Esophagus (tissue), 2 donors: ENCODE measurements around the gene MRPS35. TPM values are rescaled to one million over a fixed set of nuclear protein-coding genes. Genes with fewer than 3 reads are reported as not detected.
A peak's percentile ranks its signal among the peaks of the same experiment; 100 is the strongest.

Source experiments
- H3K27ac ChIP-seq, 2 donors: one replicate each; pipeline ENCODE4 v1.5.1; 2013; ENCODE audit warnings: low read depth in 2 of 2, mild to moderate bottlenecking in 2 of 2, inconsistent platforms in 1 of 2, low read length in 1 of 2, moderate library complexity in 1 of 2
- H3K27me3 ChIP-seq, 2 donors: one replicate each; pipeline ENCODE4 v1.6.1; 2013; ENCODE audit warnings: low read length in 2 of 2, control low read depth in 1 of 2, mild to moderate bottlenecking in 1 of 2; ENCODE audit not compliant: insufficient read depth in 2 of 2, control insufficient read depth in 1 of 2
- H3K36me3 ChIP-seq, 2 donors: one replicate each; pipeline ENCODE4 v1.6.1; 2013; ENCODE audit warnings: low read length in 1 of 2; ENCODE audit not compliant: control insufficient read depth in 2 of 2, insufficient read depth in 2 of 2
- H3K4me1 ChIP-seq, 2 donors: one replicate each; pipeline ENCODE4 v1.6.1; 2013; ENCODE audit warnings: low read length in 1 of 2; ENCODE audit not compliant: control insufficient read depth in 2 of 2, insufficient read depth in 2 of 2
- H3K4me3 ChIP-seq, 2 donors: one replicate each; pipeline ENCODE4 v1.5.1; 2013; ENCODE audit warnings: low read length in 2 of 2, mild to moderate bottlenecking in 2 of 2, low read depth in 1 of 2, moderate library complexity in 1 of 2
- H3K9me3 ChIP-seq, 2 donors: one replicate each; pipeline ENCODE4 v1.6.1; 2013; ENCODE audit warnings: mild to moderate bottlenecking in 2 of 2, low read depth in 1 of 2, low read length in 1 of 2, moderate library complexity in 1 of 2; ENCODE audit not compliant: control insufficient read depth in 2 of 2, insufficient read depth in 1 of 2
- WGBS, 2 donors: extraction: QIAGEN DNeasy Blood & Tissue Kit; methylation state at CpG; one replicate each; pipeline ENCODE4 v1.1.7; 2013; 5-methylcytosine and 5-hydroxymethylcytosine counted together
- polyA plus RNA-seq, 2 donors: library from polyadenylated mRNA; stranded (reverse); fragments of 200-250 nt; gene quantifications; one replicate each; pipeline ENCODE4 v1.2.3, GENCODE V29; 2013
- donor health status: healthy with polysubstance abuse.
- donor health status: Bipolar disorder and iron deficiency.

The MRPS35 gene
- polyA plus RNA-seq, result 10 to 100 TPM; 17.8 to 35.3 TPM

DNA sequence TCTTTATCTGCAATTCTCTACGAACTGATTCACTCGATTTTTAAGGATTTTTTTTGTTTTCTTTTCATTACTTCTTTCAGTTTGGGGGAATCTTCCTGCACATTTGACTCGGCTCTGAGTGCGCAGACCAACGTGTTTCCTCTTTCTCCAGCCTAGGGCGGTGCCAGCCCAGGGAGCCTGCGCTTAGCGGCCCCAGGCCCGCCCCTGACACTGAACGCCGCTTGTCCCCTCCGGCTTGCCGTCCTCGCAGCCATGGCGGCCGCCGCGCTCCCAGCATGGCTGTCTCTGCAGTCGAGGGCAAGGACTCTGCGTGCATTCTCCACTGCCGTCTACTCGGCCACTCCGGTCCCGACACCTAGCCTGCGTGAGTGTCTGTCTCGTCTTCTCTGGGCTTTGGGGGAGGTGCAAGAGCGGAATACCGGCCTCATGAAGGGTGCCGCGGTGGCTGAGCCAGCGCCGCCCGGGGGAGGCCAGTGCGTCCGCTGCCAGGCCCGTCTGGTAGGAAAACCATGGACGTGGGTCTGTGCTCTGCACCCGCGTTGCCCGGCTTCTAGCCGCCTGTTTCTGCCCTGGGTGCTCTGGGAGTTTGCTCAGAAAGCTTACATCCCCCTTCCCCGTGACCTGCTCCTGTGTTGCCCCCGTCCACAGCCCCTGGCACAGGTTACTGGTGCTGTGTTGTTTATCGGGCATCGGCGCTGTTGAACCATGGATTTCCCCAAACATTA lies at the start of gene MRPS35:
MRPS35 (plus strand) TSS at position 241 of the 725 bp plus-strand sequence; CDS start at position 253, 12 bp downstream.
- H3K4me1 ChIP-seq, result peaks cover 0 to 6% of the 10 kb centered on the region in 2 donors
- peak within 1 kb of the TSS; percentile 85 to 93 for H3K4me3 ChIP-seq
- no peaks in the 10 kb centered on the region for H3K27me3 ChIP-seq
- H3K36me3 ChIP-seq, result no peaks in the 10 kb centered on the region
- peak within 1 kb of the TSS; percentile 80 to 81 for H3K27ac ChIP-seq
- no peaks in the 10 kb centered on the region for H3K9me3 ChIP-seq
- WGBS, 2 donors, result 0 to 1% methylated on average over 46 of the region's 46 CpGs

DNA sequence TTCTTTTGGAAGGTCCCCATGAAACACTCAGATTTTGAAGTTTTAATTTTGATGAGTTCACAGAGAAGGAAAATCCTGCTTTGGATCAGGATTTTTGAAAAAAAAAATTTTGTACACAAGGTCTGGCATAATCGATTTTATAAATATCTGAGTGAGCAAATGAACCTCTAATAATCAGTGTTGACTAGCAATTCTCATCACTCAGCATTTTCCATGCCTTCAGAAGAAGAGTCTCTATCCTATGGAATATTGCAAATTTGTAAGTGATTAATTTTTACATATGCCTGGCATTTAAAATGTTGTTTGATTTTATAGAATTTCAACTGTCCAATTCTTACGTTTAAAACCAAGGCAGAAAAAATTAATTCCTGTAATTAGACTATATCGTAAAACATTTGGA lies 44.9 kb upstream of the MRPS35 start:
- no peaks in the 10 kb centered on the region for H3K27me3 ChIP-seq
- no peak overlapping the region for H3K4me3 ChIP-seq
- no peaks in the 10 kb centered on the region for H3K9me3 ChIP-seq
- H3K4me1 ChIP-seq, result no peaks in the 10 kb centered on the region
- H3K27ac ChIP-seq, result no peak overlapping the region
- H3K36me3 ChIP-seq, result peaks cover 11 to 22% of the 10 kb centered on the region in 2 donors
- 78 to 88% methylated on average over 3 of the region's 3 CpGs for WGBS, 2 donors

DNA sequence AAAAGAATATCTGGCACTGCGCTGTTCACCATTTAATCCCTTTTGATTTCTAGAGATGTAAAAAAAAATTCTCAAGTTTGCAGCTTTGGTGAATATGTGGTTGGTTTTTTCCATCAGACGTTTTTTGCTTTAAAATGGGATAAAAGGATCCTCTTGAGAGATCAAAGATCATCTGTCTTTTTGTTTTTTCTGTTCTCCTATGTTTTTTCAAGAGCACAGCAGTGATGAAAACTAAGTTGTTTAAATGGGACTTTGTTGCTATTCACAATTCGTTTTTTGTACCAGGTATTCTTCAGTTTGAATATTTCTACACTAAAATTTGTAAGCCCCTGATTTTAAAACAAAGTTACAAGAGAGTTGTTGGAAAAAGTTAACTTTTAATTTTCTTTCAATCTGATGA lies 44.1 kb upstream of the MRPS35 start:
- H3K36me3 ChIP-seq, result peaks cover 8 to 16% of the 10 kb centered on the region in 2 donors

DNA sequence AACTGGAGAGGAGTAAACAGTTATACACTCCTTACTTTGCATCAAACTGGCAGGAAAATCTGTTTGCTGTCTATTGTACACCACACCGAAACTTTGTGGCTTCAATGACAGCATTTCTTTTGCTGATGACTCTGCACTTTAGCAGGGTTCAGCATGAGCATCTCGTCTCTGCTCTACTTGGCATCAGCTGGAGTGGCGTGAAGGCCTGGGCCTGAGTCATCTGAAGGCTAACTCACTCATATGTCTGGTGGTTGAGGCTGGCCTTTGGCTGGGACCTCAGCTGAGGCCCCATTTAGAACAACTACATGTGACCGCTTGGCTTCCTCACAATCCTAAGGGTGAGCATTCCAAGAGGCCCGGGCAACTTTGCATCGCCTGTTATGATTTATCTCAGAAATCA lies 43.1 kb upstream of the MRPS35 start:
- H3K27ac ChIP-seq, result no peak overlapping the region
- no peaks in the 10 kb centered on the region for H3K27me3 ChIP-seq
- no peaks in the 10 kb centered on the region for H3K9me3 ChIP-seq
- H3K4me1 ChIP-seq, result no peaks in the 10 kb centered on the region
- H3K36me3 ChIP-seq, result peaks cover 5 to 14% of the 10 kb centered on the region in 2 donors
- H3K4me3 ChIP-seq, result no peak overlapping the region
- 88 to 89% methylated on average over 6 of the region's 6 CpGs for WGBS, 2 donors

More for the DNA sequence above, 44.1 kb upstream of the MRPS35 start:
- H3K4me3 ChIP-seq, result no peak overlapping the region
- no peak overlapping the region for H3K27ac ChIP-seq
- no peaks in the 10 kb centered on the region for H3K4me1 ChIP-seq
- no peaks in the 10 kb centered on the region for H3K9me3 ChIP-seq
- 53 to 55% methylated on average over 3 of the region's 3 CpGs for WGBS, 2 donors
- no peaks in the 10 kb centered on the region for H3K27me3 ChIP-seq

DNA sequence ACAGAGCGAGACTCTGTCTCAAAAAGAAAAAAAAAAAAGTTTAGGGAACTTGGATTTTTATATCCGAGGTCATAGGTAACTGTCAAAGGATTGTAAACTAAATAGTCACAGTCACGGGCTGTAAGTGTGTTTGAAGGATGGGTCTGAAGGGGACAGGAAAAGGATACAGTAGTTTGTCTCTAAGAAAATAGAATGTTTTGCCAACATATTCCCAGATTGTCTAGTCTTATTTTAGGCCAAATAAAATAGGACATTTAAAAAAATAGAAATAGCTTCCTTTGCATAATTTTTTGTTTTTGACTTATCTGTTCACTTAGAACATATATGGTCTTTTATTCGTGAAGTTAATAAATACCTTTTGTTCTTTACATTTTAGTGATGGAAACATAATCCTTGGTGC lies 38.6 kb upstream of the MRPS35 start:
- Histone ChIP-seq H3K27ac (no peak overlapping the region), H3K27me3 (no peaks in the 10 kb centered on the region), H3K4me3 (no peak overlapping the region), H3K4me1 (no peaks in the 10 kb centered on the region), H3K36me3 (peaks cover 3 to 18% of the 10 kb centered on the region in 2 donors), H3K9me3 (no peaks in the 10 kb centered on the region)
- WGBS, 2 donors, result 80 to 82% methylated on average over 4 of the region's 4 CpGs

DNA sequence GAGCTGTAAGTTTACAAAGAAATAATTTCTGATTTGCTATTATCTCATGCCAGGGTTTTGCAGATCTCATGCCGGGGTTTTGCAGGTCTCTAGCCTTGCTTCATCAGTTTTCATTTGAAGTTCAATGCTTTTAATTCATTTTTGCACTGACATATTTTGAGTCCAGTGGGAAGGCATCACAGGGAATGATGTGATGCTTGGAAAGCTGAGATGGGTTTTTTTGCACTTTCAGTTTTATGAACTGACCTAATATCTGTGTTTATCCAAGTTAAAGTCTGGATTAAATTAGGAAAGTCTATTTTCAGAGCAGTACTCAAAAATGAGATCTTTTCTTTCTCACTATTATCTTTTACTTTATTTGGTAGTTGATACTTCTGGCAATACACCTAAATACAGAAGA lies 38.0 kb upstream of the MRPS35 start:
- Histone ChIP-seq H3K36me3 (peaks cover 0 to 16% of the 10 kb centered on the region in 2 donors), H3K27me3 (no peaks in the 10 kb centered on the region), H3K9me3 (no peaks in the 10 kb centered on the region), H3K27ac (no peak overlapping the region), H3K4me3 (no peak overlapping the region), H3K4me1 (no peaks in the 10 kb centered on the region)
- 72 to 79% methylated on average over 1 of the region's 1 CpG for WGBS, 2 donors

DNA sequence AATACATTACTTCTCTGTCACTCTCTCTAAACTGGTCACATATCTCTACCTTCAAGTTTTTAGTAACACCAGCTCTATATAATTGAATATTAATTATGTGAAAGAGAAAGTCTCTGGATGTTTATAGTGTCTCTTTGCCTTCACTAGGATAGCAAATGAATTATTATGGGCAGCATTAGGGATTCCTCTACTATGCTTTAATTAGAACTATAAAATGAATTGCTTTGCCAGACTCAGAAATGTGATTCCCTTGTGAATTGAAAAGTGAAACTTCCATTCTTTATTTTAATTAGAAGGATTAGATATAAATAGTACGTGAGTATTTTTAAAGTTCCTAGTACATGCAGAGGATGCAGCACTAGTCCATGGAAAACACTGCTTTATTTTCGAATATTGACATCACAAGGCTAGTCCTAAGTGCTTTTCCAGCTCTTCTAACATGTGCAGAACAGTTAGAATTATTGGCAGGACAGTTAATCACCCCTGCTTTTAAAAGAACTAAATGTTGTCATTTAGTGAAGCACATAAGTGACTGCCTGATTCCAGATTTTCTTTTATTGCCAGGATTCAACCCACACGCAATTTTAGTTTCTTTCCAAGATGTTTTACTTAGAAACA lies 37.4 kb upstream of the MRPS35 start:
- Histone ChIP-seq H3K36me3 (peaks cover 0 to 10% of the 10 kb centered on the region in 2 donors), H3K27ac (no peak overlapping the region), H3K4me1 (no peaks in the 10 kb centered on the region), H3K27me3 (no peaks in the 10 kb centered on the region), H3K4me3 (no peak overlapping the region), H3K9me3 (no peaks in the 10 kb centered on the region)
- 49 to 57% methylated on average over 3 of the region's 3 CpGs for WGBS, 2 donors

DNA sequence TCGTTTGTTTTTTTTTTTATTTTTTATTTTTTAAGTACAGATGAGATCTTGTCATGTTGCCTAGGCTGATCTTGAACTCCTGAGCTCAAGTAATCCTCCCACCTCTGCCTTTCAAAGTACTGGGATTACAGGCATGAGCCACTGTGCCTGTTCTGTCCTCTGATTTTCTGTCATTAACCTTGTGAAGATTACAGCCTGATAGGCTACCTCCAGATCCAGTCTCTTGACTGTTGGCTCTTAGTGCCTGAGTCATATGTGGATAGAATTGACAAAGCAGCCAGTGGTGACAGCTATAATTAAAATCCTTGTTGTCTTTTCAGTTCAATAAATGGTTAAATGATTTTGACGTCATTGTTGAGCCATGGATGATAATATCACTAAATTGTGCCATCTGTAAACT lies 35.6 kb upstream of the MRPS35 start:
- H3K36me3 ChIP-seq, result peaks cover 0 to 10% of the 10 kb centered on the region in 2 donors

DNA sequence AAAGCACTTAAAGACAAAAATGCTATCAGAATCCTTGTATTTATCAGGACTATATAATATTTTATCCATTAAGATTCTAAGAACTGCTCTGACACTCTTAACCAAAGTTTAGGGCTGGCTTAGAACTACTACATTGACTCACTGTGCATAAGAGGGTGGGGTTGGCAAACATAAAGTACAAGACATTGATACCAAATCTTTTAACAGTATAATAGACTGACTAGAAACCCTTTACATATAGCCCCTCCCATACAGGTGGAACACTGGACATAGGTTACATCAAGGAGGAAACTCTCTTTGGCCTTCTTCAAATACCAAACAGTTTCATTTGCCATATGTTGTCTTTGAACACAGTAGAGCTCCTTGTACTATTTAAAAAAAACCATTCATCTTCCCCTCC lies 30.0 kb upstream of the MRPS35 start:
- Histone ChIP-seq H3K36me3 (peaks cover 0 to 15% of the 10 kb centered on the region in 2 donors), H3K4me1 (no peaks in the 10 kb centered on the region), H3K4me3 (no peak overlapping the region), H3K9me3 (no peaks in the 10 kb centered on the region), H3K27me3 (no peaks in the 10 kb centered on the region), H3K27ac (no peak overlapping the region)

More for the DNA sequence above, 35.6 kb upstream of the MRPS35 start:
- no peak overlapping the region for H3K27ac ChIP-seq
- no peaks in the 10 kb centered on the region for H3K27me3 ChIP-seq
- H3K4me3 ChIP-seq, result no peak overlapping the region
- H3K4me1 ChIP-seq, result no peaks in the 10 kb centered on the region
- no peaks in the 10 kb centered on the region for H3K9me3 ChIP-seq
- 77 to 81% methylated on average over 2 of the region's 2 CpGs for WGBS, 2 donors

DNA sequence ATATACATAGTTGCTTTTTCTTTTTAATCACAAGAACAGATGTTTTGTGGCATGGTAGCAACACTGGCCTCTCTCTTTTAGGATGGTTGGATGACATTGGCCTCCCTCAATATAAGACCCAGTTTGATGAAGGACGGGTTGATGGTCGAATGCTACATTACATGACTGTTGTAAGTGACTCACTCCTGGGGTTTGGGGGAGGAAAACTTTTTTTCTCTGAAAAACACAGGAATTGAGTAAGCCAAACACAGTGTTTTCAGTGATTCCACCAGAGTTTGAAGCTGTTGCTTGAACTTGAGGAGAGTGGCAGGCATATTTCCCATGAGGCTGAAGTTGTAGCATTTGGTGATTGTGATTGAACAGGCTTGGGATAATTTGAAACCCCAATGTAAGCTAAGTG lies 28.1 kb upstream of the MRPS35 start:
- Histone ChIP-seq H3K27ac (no peak overlapping the region), H3K27me3 (no peaks in the 10 kb centered on the region), H3K9me3 (no peaks in the 10 kb centered on the region), H3K36me3 (peaks cover 0 to 7% of the 10 kb centered on the region in 2 donors), H3K4me1 (no peaks in the 10 kb centered on the region), H3K4me3 (no peak overlapping the region)
- WGBS, 2 donors, result 94 to 95% methylated on average over 2 of the region's 2 CpGs
